HG03457 (cell line): Measurements from ENCODE around the gene MYL10.
"Not testable (repeated sequence)": the region's sequence is repeated elsewhere in the genome, so short reads cannot be mapped to it uniquely, and the experiment has no call there.

Experiments used
- ATAC-seq: cut with Tn5 transposase; IDR thresholded peaks from one replicate; pipeline ENCODE4 v1.9.1; 2021; ENCODE audit warnings: moderate number of reproducible peaks; ENCODE audit not compliant: unreplicated experiment

MYL10 gene

DNA sequence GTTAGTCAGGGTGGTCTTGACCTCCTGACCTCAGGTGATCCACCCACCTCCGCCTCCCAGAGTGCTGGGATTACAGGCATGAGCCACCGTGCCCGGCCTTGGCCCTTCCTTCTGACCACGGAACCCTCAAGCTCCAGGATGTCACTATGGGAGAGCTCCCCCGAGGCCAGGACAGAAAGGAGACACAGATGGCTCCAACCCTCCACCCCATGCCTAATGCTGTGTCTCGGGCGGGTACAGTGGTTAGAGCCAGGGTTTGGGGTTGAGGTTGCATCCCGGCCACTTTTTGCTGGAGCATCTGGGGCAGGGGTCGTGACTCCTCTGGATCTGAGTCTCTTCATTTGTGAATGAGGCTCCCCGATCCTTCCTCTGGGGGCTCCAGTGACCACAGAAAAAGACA, 8.1 kb downstream of the MYL10 start:
- ATAC-seq, result no peak

GRCh38 chr7:101620395-101620794, 8.7 kb downstream of the MYL10 start:
- ATAC-seq, result no peak

DNA sequence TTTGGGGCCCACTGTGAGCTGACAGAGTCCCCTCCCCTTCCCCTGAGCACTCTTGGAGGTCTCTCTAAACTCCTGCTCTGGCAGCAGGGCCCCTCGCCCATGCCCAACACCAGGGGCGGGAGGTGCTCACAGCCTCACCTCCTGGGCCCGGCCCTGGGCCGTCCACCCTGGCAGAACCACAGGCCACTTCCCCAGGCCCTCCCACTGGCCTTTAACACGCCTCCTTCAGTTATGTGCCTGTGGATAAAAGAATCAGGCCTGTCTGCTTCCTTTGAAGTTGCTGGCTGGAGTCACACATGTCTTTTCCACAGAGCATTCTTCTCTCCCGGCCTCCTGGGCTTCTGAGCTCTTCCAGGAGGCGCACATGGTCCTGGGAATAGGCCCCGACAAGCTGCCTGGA, 10.2 kb downstream of the MYL10 start:
- no peak for ATAC-seq

GRCh38 chr7:101618207-101618839, 10.8 kb downstream of the MYL10 start:
- ATAC-seq, result no peak

GRCh38 chr7:101617451-101618206, 11.5 kb downstream of the MYL10 start:
- no peak for ATAC-seq

- no peak for ATAC-seq
Observed at GRCh38 chr7:101615446-101615845, 13.7 kb downstream of the MYL10 start.

GRCh38 chr7:101614939-101615302, 14.2 kb downstream of the MYL10 start:
- ATAC-seq, result no peak

DNA sequence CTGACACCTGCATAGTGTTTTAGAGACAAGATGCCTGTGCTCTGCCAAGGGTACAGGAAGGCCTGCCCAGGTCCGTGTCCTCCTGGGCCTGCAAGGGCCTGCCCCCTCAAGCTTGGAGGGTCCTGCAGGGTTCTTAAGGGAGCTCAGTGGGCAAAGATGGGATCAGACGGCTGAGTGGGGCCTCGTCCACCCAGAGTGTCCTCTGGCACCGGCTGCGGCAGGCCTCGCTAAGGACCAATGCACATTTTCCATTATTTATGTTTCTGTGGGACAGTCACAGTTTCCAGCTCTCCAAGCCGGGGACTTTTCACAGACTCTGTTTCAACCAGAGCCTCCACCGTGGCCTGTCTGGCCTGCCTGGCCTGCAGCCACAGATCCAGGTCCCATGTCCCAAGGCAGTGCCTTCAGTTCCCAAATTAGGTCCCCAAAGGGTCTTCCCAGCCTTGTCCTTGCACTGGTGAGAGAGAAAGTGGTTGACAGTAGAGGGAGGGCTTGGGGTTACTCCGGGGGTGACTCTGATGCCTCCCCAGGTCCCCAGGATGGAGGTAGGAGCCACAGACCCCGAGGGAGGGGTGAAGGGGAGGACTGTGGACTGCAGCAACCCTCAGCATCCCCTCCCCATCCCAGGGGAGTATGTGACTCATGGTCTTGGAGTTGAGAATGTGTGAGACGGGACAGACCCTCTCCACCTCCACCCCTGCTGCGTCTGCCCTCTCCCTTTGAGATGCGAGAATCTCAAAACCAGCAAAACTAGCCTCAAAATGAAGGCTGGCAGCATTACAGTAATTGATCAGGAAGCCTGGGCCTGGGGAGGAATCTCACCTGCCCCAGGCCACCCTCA, 14.8 kb downstream of the MYL10 start:
- ATAC-seq, result no peak

DNA sequence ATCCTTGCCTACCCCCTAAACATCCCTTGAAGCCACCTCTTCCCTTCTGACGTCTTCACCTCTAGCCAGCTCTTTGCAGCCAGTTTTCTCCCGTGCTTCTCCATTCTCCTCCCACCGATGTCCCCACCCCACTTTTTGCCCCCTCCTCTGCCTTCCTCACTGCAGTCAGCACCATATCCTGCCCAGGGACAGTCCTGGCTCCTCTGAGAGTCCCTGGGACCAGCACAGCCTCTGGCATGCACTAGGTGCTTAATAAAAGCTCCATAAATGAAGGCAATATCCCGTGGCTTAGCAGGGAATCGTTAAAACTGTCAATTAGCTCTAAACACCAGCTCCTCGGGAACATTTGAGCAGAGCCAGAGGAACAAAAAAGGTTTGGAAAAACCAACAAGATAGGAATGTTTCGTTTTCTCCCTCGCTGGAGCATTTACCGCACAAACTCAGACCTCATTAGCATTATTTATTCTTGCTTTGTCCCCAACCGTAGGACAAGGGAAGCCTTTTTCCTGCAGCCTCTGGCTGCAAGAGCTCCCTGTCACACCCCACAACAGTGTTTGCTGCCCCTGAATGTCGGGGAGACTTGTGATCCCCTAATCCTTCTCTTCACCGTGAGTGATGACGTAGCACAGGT, 16.1 kb downstream of the MYL10 start:
- no peak for ATAC-seq

GRCh38 chr7:101608772-101609713, 20.1 kb downstream of the MYL10 start:
- ATAC-seq, result no peak

DNA sequence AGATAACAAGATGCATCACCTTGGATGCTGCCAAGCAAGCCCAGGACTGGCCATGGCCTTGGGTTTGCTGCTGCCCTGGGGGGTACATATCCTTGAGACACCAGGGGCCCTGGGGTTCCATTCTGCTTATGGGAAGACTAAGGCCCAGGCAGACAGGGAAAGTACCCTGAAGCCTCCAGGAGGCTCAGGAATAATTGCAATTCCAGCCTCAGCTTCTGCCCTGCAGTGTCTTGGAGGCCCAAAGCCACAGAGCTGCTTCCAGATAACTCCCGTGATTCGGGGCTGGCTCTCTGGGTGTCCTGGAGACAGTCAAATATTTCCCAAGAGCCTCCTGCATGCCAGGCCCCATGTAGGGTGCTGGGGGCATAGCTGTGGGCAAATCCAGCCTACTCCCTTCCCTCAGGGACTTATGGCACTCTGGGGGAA, 22.6 kb downstream of the MYL10 start:
- no peak for ATAC-seq

DNA sequence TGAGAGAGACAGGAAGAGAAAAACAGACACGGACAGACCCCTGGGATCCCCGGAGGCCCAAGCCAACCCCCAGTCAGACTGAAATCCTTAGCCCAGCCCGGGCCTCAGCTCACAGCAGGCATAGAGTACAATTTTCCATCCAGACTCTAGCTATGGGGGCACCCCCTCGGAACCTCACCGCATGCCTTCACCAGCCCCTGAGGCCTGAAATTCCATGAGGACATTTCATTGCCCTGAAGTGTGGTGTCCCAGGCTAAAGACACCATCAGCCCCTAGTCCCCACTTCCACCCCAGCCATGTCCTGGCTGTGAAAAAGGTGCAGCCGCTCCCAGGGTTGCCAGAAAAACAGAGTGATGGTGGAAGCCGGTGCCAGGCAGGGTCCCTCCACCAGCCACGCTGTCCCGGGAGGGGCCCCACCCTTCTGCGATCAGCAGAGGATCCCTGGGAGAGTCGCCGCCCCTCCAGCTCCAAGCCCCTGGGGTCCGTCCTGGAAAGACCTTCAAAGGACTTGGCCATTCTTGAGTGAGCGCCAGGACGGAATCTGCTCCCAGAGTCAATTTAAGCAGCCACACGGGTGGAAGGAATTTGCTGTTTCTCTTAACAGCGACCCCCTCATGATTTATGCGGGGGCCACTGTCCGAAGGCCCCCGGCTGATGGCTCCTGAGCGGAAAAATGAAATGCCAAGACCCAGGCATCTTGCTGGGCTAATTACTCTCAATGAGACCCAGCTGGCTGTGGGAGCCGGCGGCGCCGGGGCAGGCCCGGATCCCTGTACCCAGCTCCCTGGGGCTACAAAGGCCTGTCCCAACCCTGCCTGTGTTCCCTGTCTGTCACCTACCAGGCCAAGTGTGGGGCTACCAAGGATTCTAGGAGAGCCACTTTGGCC, 23.2 kb downstream of the MYL10 start:
- ATAC-seq, result no peak

GRCh38 chr7:101604934-101605332, 24.2 kb downstream of the MYL10 start:
- ATAC-seq, result not testable (repeated sequence)

GRCh38 chr7:101604331-101604933, 24.7 kb downstream of the MYL10 start:
- no peak for ATAC-seq

DNA sequence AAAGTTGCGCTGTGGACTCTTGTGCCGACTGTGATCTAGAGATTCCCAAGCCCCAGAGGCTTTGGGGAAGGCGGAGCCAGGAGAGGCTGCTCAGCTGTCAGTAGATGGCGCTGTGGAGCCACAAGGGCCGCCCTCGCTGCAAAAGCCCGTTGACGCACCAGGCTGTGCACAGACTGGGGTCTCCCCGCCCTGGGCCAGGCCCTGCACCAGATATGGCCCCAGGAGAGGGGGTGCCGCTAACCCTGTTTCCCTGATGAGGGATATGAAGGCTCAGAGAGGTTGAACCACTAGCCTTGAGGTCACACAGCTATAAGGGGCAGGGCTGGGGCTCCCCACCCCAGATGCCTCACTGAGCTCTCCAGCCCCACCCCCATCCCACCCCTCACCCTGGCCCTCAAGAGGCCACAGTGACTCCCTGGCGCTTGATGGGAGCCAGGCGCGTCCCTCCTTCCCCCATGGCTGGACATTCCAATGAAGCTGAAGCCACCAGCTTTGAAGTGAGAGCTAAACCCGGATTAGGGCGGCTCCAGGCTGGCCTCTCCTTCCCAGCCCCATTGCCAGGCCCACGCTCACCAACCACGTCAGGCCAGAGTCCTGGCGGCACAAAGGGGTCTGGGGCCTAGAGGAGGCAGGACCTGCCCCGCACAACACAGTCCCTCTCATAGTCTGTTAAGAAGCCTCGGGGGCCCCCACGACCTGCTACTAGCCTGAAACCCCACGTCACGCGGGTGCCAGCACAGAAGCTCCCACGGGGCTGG, 26.4 kb downstream of the MYL10 start:
- no peak for ATAC-seq

- ATAC-seq, result no peak
Observed at GRCh38 chr7:101602082-101602481, 27.0 kb downstream of the MYL10 start.

- ATAC-seq, result no peak
Observed at GRCh38 chr7:101599787-101600186, 29.3 kb downstream of the MYL10 start.
